H9 (cell line): ENCODE measurements around the gene C15orf61. TPM values are rescaled to one million over a fixed set of nuclear protein-coding genes. Genes with fewer than 3 reads are reported as not detected.

Experiments
- DNase-seq: peaks from one replicate; pipeline ENCODE4 v3.0.0-alpha.2; 2017
- H2AFZ ChIP-seq: one replicate; pipeline ENCODE4 v1.6.1; 2013; ENCODE audit warnings: mild to moderate bottlenecking, low read length, control low read depth, moderate library complexity
- H2AK5ac ChIP-seq: 2 replicates; pipeline ENCODE4 v1.6.1; 2013; ENCODE audit warnings: low read length, control low read depth, mixed read lengths; ENCODE audit not compliant: insufficient read length
- H2BK120ac ChIP-seq: one replicate; pipeline ENCODE4 v1.6.1; 2013; ENCODE audit warnings: low read depth, mild to moderate bottlenecking, low read length, control low read depth, inconsistent platforms; ENCODE audit not compliant: poor library complexity, severe bottlenecking
- H2BK12ac ChIP-seq: 2 replicates; pipeline ENCODE4 v1.6.1; 2013; ENCODE audit warnings: low read length, control low read depth, mixed read lengths, low read depth; ENCODE audit not compliant: insufficient read length
- H2BK15ac ChIP-seq: 2 replicates; pipeline ENCODE4 v1.6.1; 2013; ENCODE audit warnings: low read depth, low read length, control low read depth
- H2BK20ac ChIP-seq: one replicate; pipeline ENCODE4 v1.6.1; 2013; ENCODE audit warnings: low read depth, mild to moderate bottlenecking, low read length, control low read depth, inconsistent platforms; ENCODE audit not compliant: poor library complexity, severe bottlenecking
- H2BK5ac ChIP-seq: 2 replicates; pipeline ENCODE4 v1.6.1; 2013; ENCODE audit warnings: low read length, control low read depth, mixed read lengths; ENCODE audit not compliant: insufficient read length
- H3K14ac ChIP-seq: 2 replicates; pipeline ENCODE4 v1.6.1; 2013; ENCODE audit warnings: low read length, control low read depth; ENCODE audit not compliant: insufficient read depth
- H3K18ac ChIP-seq: 2 replicates; pipeline ENCODE4 v1.6.1; 2013; ENCODE audit warnings: low read depth, mild to moderate bottlenecking, mixed read lengths, low read length, control low read depth; ENCODE audit not compliant: insufficient read length
- H3K23ac ChIP-seq: 2 replicates; pipeline ENCODE4 v1.6.1; 2013; ENCODE audit warnings: low read length, control low read depth, mixed read lengths, low read depth; ENCODE audit not compliant: insufficient read length
- H3K23me2 ChIP-seq: 2 replicates; pipeline ENCODE4 v1.6.1; 2013; ENCODE audit warnings: low read depth, mild to moderate bottlenecking, mixed read lengths, low read length, control low read depth; ENCODE audit not compliant: insufficient read length, poor library complexity, severe bottlenecking
- H3K27ac ChIP-seq: 2 replicates; pipeline ENCODE4 v1.5.1; 2013; ENCODE audit warnings: low read length, control low read depth, mixed read lengths, low read depth; ENCODE audit not compliant: insufficient read length
- H3K27me3 ChIP-seq: 2 replicates; pipeline ENCODE4 v1.6.1; 2013; ENCODE audit warnings: low read length, control low read depth, inconsistent platforms; ENCODE audit not compliant: insufficient read depth
- H3K4ac ChIP-seq: 2 replicates; pipeline ENCODE4 v1.6.1; 2013; ENCODE audit warnings: low read depth, mild to moderate bottlenecking, control low read depth, inconsistent platforms, low read length, moderate library complexity
- H3K4me1 ChIP-seq: 2 replicates; pipeline ENCODE4 v1.6.1; 2013; ENCODE audit warnings: low read length, control low read depth, inconsistent platforms; ENCODE audit not compliant: insufficient read depth
- H3K4me2 ChIP-seq: 2 replicates; pipeline ENCODE4 v1.6.1; 2013; ENCODE audit warnings: low read length, control low read depth, mixed read lengths; ENCODE audit not compliant: insufficient read length, insufficient read depth
- H3K56ac ChIP-seq: 2 replicates; pipeline ENCODE4 v1.6.1; 2013; ENCODE audit warnings: low read depth, mild to moderate bottlenecking, mixed read lengths, low read length, control low read depth; ENCODE audit not compliant: insufficient read length
- H3K79me1 ChIP-seq: 2 replicates; pipeline ENCODE4 v1.6.1; 2013; ENCODE audit warnings: low read depth, mild to moderate bottlenecking, moderate library complexity, low read length, control low read depth, inconsistent platforms; ENCODE audit not compliant: insufficient read depth, poor library complexity, severe bottlenecking
- H3K79me2 ChIP-seq: 2 replicates; pipeline ENCODE4 v1.6.1; 2013; ENCODE audit warnings: low read length, control low read depth, inconsistent platforms; ENCODE audit not compliant: insufficient read depth
- H3K9ac ChIP-seq: 2 replicates; pipeline ENCODE4 v1.6.1; 2013; ENCODE audit warnings: low read length, control low read depth, mixed read lengths; ENCODE audit not compliant: insufficient read length; ENCODE audit errors: extremely low read depth
- H3K9me3 ChIP-seq: one replicate; pipeline ENCODE4 v1.6.1; 2013; ENCODE audit warnings: low read depth, low read length, inconsistent platforms; ENCODE audit not compliant: control insufficient read depth
- H3T11ph ChIP-seq: one replicate; pipeline ENCODE4 v1.6.1; 2013; ENCODE audit warnings: mild to moderate bottlenecking, low read length, control low read depth, inconsistent platforms
- H4K20me1 ChIP-seq: one replicate; pipeline ENCODE4 v1.6.1; 2013; ENCODE audit not compliant: control insufficient read depth, insufficient read length, insufficient read depth
- H4K5ac ChIP-seq: 2 replicates; pipeline ENCODE4 v1.6.1; 2013; ENCODE audit warnings: low read depth, mild to moderate bottlenecking, mixed read lengths, low read length, control low read depth; ENCODE audit not compliant: insufficient read length
- H4K8ac ChIP-seq: replicated peaks from 2 replicates; pipeline ENCODE4 v1.6.1; 2013; ENCODE audit warnings: low read length, control low read depth, mixed read lengths, low read depth; ENCODE audit not compliant: insufficient read length
- H4K91ac ChIP-seq: 2 replicates; pipeline ENCODE4 v1.6.1; 2013; ENCODE audit warnings: low read depth, mild to moderate bottlenecking, moderate library complexity, mixed read lengths, low read length, control low read depth; ENCODE audit not compliant: insufficient read length
- H3K27ac Mint-ChIP-seq, 3 experiments: 2 replicates in 2 of 3; 3 replicates in 1 of 3; pipeline ENCODE4 v1.8.0; 2020 to 2021; ENCODE audit warnings: mixed read lengths in 3 of 3, mild to moderate bottlenecking in 1 of 3, moderate library complexity in 1 of 3
- H3K27me3 Mint-ChIP-seq: 2 replicates; pipeline ENCODE4 v1.8.0; 2021; ENCODE audit warnings: low read depth, mild to moderate bottlenecking, moderate library complexity, mixed read lengths
- H3K36me3 Mint-ChIP-seq, 3 experiments: 2 replicates in 2 of 3; 3 replicates in 1 of 3; pipeline ENCODE4 v1.8.0; 2020 to 2021; ENCODE audit warnings: low read depth in 3 of 3, mixed read lengths in 3 of 3; ENCODE audit not compliant: insufficient read depth in 1 of 3
- H3K4me1 Mint-ChIP-seq, 2 experiments: 2 replicates each; pipeline ENCODE4 v1.8.0; 2020; ENCODE audit warnings: mixed read lengths in 2 of 2
- H3K4me3 Mint-ChIP-seq, 2 experiments: 2 replicates in 1 of 2; 3 replicates in 1 of 2; pipeline ENCODE4 v1.8.0; 2020 to 2021; ENCODE audit warnings: mild to moderate bottlenecking in 2 of 2, mixed read lengths in 2 of 2, moderate library complexity in 1 of 2
- H3K9me3 Mint-ChIP-seq, 2 experiments: 2 replicates in 1 of 2; 3 replicates in 1 of 2; pipeline ENCODE4 v1.8.0; 2020; ENCODE audit warnings: mild to moderate bottlenecking in 2 of 2, mixed read lengths in 2 of 2, moderate library complexity in 1 of 2
- CTCF ChIP-seq: fragments of 200-600 bp; sonication (generic); conservative IDR thresholded peaks from 3 replicates; pipeline ENCODE4 v1.8.0; 2021; ENCODE audit warnings: antibody characterized with exemption, mild to moderate bottlenecking
- WGBS: extraction: QIAGEN DNeasy Blood & Tissue Kit; methylation state at CpG from one replicate; pipeline ENCODE4 v1.1.7; 2013; ENCODE audit warnings: missing lambda C conversion rate, low lambda C conversion rate, mixed read lengths; ENCODE audit not compliant: insufficient read length; ENCODE audit errors: extremely low coverage; 5-methylcytosine and 5-hydroxymethylcytosine counted together
- total RNA-seq: library from RNA; stranded (reverse); gene quantifications from 2 replicates; pipeline ENCODE4 v1.2.1, GENCODE V29; 2021

C15orf61 gene
- total RNA-seq, 1 experiment from 2014 or later, result 2.6 TPM

GRCh38 chr15:67512933-67513714 lies 7.8 kb upstream of the C15orf61 start:
- no peaks in the 10 kb centered on the region for H4K20me1 ChIP-seq
- no peak overlapping the region for H4K5ac ChIP-seq
- Mint-ChIP-seq H3K9me3 (no peaks in the 10 kb centered on the region), H3K27me3 (no peaks in the 10 kb centered on the region), H3K27ac (no peak overlapping the region), H3K4me1 (no peaks in the 10 kb centered on the region), H3K4me3 (no peak overlapping the region), H3K36me3 (peaks cover 0 to 17% (median 0%) of the 10 kb centered on the region in 3 experiments; a peak in 2 of 7 replicates)
- H3K79me2 ChIP-seq, result no peaks in the 10 kb centered on the region
- no peak overlapping the region for H3K4me2 ChIP-seq
- H2BK20ac ChIP-seq, result no peak overlapping the region
- H2BK120ac ChIP-seq, result no peak overlapping the region
- no peak overlapping the region for H2AFZ ChIP-seq
- no peak overlapping the region for H3K9ac ChIP-seq
- no peak overlapping the region for H3K56ac ChIP-seq
- WGBS, result no CpG with 5 or more reads among the region's 9 CpGs
- no peak overlapping the region for H2BK5ac ChIP-seq
- no peak overlapping the region for H3K27ac ChIP-seq
- no peak overlapping the region for H3K18ac ChIP-seq
- H4K91ac ChIP-seq, result no peak overlapping the region
- H3T11ph ChIP-seq, result no peak overlapping the region
- no peak overlapping the region for H3K23ac ChIP-seq
- H3K27me3 ChIP-seq, result no peaks in the 10 kb centered on the region
- no peak overlapping the region for H3K14ac ChIP-seq
- no peak overlapping the region for H2BK15ac ChIP-seq
- H3K79me1 ChIP-seq, result no peaks in the 10 kb centered on the region
- no peak overlapping the region for H4K8ac ChIP-seq
- no peak overlapping the region for H2BK12ac ChIP-seq
- no peak for DNase-seq
- no peak overlapping the region for H3K4ac ChIP-seq
- H3K9me3 ChIP-seq, result no peaks in the 10 kb centered on the region
- H2AK5ac ChIP-seq, result no peak overlapping the region
- H3K23me2 ChIP-seq, result no peaks in the 10 kb centered on the region
- no peaks in the 10 kb centered on the region; the same call in 1 of the 2 replicates for H3K4me1 ChIP-seq
- no peak for TF ChIP-seq CTCF
